ENCODE measurements around the gene C1RL.

C1RL gene

GRCh38 chr12:7116916-7117315 lies 7.9 kb upstream of the C1RL start:
- Histone ChIP-seq H3K9ac (ENCODE audit: low read length) (no peak overlapping the region), H3K36me3 (ENCODE audit: insufficient read depth, low read length) (no peaks in the 10 kb centered on the region), H3F3A (ENCODE audit: insufficient read depth, low read length) (no peaks in the 10 kb centered on the region), H3K4me2 (ENCODE audit: low read length) (no peak overlapping the region), H3K4me3 (ENCODE audit: low read depth, low read length, poor library complexity, severe bottlenecking) (no peak overlapping the region), H2AFZ (ENCODE audit: low read length) (no peak overlapping the region), H4K20me1 (ENCODE audit: insufficient read depth, low read length) (no peaks in the 10 kb centered on the region), H3K79me2 (ENCODE audit: insufficient read depth, low read length) (no peaks in the 10 kb centered on the region), H3K9me3 (ENCODE audit: low read length) (no peaks in the 10 kb centered on the region), H3K27me3 (ENCODE audit: insufficient read depth, low read length) (no peaks in the 10 kb centered on the region), H3K4me1 (ENCODE audit: insufficient read depth, low read length, severe bottlenecking) (no peaks in the 10 kb centered on the region), H3K9me2 (ENCODE audit: low read depth, low read length) (no peaks in the 10 kb centered on the region), H3K27ac (ENCODE audit: low read depth, low read length, poor library complexity, severe bottlenecking) (no peak overlapping the region)
- TF ChIP-seq EZH2 (IDR thresholded peaks at IDR 0.05; ENCODE audit: borderline replicate concordance, low read length), result no peak
- no peak for TF ChIP-seq CTCF (IDR thresholded peaks at IDR 0.05; ENCODE audit: low read length)

GRCh38 chr12:7116196-7116595 lies 7.2 kb upstream of the C1RL start:
- Histone ChIP-seq H3K4me3 (ENCODE audit: low read depth, low read length, poor library complexity, severe bottlenecking) (no peak overlapping the region), H3K27ac (ENCODE audit: low read depth, low read length, poor library complexity, severe bottlenecking) (no peak overlapping the region), H3K9me3 (ENCODE audit: low read length) (no peaks in the 10 kb centered on the region), H2AFZ (ENCODE audit: low read length) (no peak overlapping the region), H3K79me2 (ENCODE audit: insufficient read depth, low read length) (no peaks in the 10 kb centered on the region), H3K4me1 (ENCODE audit: insufficient read depth, low read length, severe bottlenecking) (no peaks in the 10 kb centered on the region), H3F3A (ENCODE audit: insufficient read depth, low read length) (no peaks in the 10 kb centered on the region), H3K9me2 (ENCODE audit: low read depth, low read length) (no peaks in the 10 kb centered on the region), H3K9ac (ENCODE audit: low read length) (no peak overlapping the region), H3K4me2 (ENCODE audit: low read length) (no peak overlapping the region), H3K27me3 (ENCODE audit: insufficient read depth, low read length) (no peaks in the 10 kb centered on the region), H4K20me1 (ENCODE audit: insufficient read depth, low read length) (no peaks in the 10 kb centered on the region), H3K36me3 (ENCODE audit: insufficient read depth, low read length) (no peaks in the 10 kb centered on the region)
- TF ChIP-seq EZH2 (IDR thresholded peaks at IDR 0.05; ENCODE audit: borderline replicate concordance, low read length) (no peak), CTCF (IDR thresholded peaks at IDR 0.05; ENCODE audit: low read length) (no peak)

GRCh38 chr12:7114851-7115250 lies 5.8 kb upstream of the C1RL start:
- no peak overlapping the region for H2AFZ ChIP-seq (ENCODE audit: low read length)
- no peak overlapping the region for H3K27ac ChIP-seq (ENCODE audit: low read depth, low read length, poor library complexity, severe bottlenecking)
- H3F3A ChIP-seq (ENCODE audit: insufficient read depth, low read length), result no peaks in the 10 kb centered on the region
- no peaks in the 10 kb centered on the region for H4K20me1 ChIP-seq (ENCODE audit: insufficient read depth, low read length)
- H3K4me3 ChIP-seq (ENCODE audit: low read depth, low read length, poor library complexity, severe bottlenecking), result no peak overlapping the region
- H3K9me2 ChIP-seq (ENCODE audit: low read depth, low read length), result no peaks in the 10 kb centered on the region
- no peaks in the 10 kb centered on the region for H3K4me1 ChIP-seq (ENCODE audit: insufficient read depth, low read length, severe bottlenecking)
- TF ChIP-seq CTCF (IDR thresholded peaks at IDR 0.05; ENCODE audit: low read length) (no peak), EZH2 (IDR thresholded peaks at IDR 0.05; ENCODE audit: borderline replicate concordance, low read length) (no peak)
- H3K27me3 ChIP-seq (ENCODE audit: insufficient read depth, low read length), result no peaks in the 10 kb centered on the region
- H3K36me3 ChIP-seq (ENCODE audit: insufficient read depth, low read length), result no peaks in the 10 kb centered on the region
- H3K4me2 ChIP-seq (ENCODE audit: low read length), result no peak overlapping the region
- no peaks in the 10 kb centered on the region for H3K9me3 ChIP-seq (ENCODE audit: low read length)
- H3K9ac ChIP-seq (ENCODE audit: low read length), result no peak overlapping the region
- H3K79me2 ChIP-seq (ENCODE audit: insufficient read depth, low read length), result no peaks in the 10 kb centered on the region
